Hematopoietic multipotent progenitor cell treated with erythropoietin and hydrocortisone succinate and interleukin-3 and kit ligand, for 17 days (in vitro differentiated cells): Measurements from ENCODE around the gene CYB5R2.
"Not testable (repeated sequence)": the region's sequence is repeated elsewhere in the genome, so short reads cannot be mapped to it uniquely, and the experiment has no call there.

ENCODE experiments used
- DNase-seq: peaks from one replicate; pipeline ENCODE4 v3.0.0-alpha.2; 2015; ENCODE audit warnings: low spot score

CYB5R2 gene

DNA sequence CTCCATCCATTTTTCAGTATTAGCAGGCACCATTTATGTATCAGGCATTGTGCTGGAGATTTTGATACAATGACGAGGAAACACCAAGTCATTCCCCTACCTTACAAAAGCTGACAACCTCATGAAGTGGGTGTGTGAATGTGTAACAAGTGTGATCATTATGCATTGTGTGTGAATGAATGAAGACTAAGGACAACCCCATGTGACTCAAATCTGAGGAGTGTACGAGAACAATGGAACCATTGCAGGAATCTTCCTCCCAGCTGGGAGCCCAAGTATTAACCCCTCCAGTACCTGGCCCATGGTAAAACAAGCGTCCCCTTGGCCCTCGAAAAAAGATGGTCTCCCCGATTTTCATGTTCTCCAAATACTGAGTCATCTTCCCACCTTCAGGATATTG lies 4.4 kb downstream of the CYB5R2 start:
- DNase-seq = no peak

DNA sequence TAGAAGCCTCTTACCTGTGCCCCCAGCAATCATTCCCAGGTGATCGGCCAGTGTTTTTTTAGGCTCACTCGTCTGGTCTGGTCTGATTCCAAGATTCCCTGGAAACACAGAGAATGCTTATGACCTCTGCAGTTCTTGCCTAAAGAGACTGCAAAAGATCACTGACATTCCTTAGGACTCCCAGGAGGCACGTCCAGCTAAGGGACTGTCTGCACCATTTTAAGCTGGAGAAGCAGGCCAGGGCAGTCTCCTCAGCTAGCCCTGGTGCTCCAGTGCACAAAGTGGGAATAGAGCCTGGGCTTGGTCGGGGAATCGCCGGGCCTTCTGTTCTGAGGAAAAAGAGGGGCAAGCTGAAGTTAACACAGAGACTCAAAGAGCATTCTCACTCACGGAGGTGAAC lies 4.8 kb downstream of the CYB5R2 start:
- DNase-seq = no peak

DNA sequence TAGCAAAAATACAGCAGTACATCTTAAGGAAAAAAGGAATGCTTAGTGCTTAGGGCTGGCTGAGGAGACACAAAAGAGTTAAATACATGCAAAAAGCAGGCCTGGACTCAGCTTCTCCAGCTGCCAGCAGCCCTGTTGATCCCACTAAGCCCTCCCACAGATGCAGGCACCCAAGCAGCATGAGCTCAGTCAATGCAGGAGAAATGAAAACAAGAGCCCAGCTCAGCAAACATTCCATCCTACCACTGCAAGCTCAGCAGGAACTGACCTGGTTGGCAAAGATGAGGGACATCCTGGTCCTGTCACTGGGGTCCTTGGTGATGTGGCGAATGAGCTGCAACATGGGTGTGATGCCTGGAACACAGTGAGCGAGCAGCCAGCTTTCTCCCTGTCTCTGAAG lies 5.8 kb downstream of the CYB5R2 start:
- no peak for DNase-seq

DNA sequence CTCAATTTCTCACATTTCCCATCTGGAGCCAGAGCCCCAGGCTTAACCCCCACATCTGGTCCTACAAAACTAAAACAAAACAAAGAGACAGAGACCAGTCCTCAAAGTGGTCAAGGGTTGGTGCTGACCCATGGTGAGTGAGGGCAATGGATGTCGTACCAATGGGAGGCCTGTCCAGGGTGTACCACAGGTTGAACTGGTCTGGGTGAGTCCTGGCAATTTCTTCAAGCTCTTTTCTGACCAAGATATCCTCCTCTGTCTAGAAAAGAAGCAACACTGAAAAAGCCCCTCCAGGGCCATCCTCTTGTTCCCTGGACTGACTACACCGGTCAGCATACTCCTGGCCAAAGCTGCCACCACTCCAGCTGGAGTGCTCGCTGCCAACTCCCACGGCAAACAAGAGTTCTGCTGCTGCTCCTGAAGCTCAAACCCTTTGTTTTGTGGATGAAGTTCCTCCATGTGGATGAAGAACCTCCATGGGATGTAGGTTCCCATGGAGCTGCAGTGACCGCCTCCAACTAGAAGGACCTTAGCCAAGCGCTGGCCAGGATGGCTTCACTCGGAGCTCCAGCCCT lies 6.9 kb downstream of the CYB5R2 start:
- DNase-seq = no peak

DNA sequence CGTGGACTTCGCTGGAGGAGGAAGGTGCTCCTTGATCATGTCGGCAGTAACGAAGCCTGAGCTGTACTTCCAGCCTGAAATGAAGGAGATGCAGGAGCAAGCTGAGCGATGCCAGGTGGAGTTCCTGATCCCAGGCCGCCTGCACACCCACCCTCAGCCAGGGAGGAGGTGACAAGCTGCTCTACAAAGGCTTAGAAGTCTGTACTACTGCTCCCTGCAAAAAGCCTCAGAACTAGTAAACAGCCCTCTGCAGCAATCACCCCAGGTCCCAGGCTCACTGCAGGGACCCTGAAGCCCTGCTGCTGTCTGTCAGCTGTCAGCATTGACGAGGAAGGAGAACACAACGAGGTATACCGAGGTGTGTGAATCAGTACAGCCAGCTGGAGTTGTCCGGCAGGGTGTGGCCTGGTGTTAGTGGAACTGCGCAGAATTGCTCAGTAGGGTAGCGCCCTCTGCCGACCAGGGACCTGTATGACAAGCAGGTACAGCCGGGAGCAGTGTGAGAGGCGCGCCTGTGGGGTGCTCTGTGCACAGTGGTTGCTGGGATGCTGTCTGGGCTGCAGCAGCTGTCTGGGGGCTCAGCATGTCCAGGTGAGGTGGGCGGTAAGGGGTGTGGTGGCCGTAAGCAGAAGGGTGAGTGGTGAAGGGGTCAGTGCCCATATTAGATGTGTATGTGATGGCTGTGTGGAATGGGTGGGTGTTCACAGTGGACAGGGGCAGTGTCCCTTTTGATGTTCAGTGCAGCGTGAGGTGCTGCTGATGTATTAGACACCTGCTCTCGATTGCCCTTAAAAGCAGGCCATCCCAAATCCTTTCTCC lies 7.6 kb downstream of the CYB5R2 start:
- peak; percentile 57 for DNase-seq

DNA sequence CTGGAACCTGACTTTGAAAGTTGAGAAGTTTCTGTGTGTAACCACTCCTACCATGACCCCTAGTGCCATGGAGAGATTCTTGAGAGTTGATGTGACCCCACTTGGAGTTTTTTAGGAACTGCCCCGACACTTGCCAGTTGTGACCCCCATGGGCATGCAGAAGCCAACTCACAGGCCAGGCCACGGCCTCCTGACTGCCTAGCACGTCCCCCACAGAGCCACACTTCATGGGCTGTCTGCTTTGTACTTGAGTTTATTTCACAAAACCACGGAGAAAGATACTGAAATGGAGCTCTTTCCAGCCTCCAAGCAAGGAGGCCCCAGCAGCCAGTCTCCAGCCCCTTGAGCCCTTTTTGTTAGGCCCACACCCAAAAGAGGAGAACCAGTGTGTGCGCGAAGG lies 8.4 kb downstream of the CYB5R2 start:
- DNase-seq = no peak

DNA sequence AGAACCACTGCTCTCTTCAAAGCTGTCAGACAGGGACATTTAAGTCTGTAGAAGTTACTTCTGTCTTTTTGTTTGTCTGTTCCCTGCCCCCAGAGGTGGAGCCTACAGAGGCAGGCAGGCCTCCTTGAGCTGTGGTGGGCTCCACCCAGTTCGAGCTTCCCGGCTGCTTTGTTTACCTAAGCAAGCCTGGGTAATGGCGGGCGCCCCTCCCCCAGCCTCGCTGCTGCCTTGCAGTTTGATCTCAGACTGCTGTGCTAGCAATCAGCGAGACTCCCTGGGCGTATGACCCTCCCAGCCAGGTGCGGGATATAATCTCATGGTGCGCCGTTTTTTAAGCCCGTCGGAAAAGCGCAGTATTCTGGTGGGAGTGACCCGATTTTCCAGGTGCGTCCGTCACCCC lies 9.8 kb downstream of the CYB5R2 start:
- DNase-seq = not testable (repeated sequence)

DNA sequence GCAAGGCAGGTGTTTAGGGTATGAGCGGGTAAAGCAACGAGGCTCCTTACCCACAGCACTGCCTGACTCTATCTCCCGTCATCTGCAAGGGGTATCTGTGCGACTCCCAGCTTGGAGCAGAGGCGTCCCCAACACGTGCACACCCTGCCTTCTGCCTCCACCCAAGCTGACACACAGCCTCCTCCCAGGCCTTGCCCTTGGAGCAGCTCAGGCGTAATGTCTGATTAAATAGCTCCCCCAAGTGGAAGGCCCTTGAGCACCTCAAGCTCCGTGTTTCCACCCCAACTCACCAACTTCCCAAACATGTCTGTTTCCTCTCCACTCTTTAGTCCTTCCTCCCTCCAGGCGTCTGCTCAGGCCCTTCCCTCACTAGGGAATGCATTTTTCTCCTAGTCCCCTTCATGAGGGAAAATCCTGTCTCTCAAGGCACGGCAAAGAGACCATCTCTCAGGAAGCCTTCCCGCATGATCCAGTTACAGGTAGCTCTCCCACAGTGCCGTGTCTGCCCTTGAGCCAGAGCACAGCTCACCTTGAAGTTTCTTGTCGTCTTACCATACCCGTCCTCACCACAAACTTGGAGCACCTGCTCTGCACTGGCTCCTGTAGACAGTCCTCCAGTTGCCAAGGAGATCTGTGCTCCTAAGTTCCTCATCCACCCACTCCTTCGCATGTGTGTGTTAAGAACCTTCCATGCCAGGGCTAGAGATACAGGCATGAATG lies 15.8 kb downstream of the CYB5R2 start:
- peak; percentile 15 for DNase-seq

DNA sequence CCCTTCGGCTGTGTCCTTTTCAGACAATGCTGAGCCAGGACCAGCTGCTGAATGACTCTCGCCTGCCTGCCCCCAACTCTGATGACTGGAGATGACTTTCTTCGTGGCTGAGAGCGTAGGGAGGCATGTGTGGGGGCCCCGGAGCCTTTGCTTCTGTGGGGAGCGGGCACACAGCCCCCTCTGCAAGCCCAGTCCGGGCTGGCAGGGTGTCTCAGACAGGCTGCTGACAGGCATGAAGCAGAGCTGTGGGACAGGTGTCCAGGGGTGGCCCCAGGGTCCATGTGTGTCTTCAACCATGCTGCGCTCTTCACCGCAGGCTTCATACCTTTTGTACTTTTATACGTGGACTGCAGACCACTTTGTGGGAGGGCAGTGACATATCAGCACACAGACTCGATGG lies 16.6 kb downstream of the CYB5R2 start:
- DNase-seq = no peak

DNA sequence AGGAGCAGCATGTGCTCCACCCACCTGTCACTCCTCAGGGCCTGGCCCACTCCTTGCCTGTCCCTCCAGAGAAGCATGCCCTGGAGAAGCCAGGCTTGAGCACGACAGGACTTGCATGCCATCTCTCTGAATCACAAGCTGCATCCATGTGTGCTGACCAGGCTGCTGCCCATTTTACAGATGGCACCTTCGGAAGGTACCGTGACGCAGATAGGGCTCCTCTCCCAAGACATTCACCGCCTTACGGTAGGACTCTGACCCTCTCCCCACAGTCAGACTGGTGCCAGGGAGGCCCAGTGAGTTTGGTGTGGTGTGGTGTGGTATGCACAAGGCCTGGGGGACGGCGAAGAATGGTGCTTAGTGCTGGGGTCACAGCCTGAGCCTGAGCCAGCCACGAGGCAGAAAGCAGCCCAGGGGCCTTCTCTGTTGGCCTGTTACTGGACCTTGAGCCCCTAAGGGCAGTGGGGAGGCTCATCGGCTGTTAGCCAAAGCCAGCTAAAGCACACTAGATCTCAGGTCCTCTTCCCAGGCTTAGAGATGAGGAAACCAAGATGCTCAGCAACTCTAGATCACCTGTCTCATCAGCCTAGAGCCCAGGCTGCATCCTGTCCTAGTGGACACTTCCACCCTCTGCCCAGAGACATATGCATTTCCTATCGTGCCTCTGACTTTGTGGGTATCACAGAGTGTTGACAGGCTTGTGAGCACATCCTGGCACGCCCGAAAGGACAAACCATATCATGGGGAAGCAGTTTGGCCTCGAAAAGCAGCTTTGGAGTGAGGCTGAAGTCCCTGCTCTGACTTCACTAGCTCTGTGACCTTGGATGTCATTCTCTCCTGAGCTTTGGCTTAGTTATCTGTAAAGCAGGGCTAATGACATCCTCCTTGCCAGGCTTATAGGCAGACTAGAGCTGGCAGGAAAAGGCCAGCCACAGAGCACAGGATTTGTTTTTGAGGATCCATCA lies 17.8 kb downstream of the CYB5R2 start:
- DNase-seq = no peak

DNA sequence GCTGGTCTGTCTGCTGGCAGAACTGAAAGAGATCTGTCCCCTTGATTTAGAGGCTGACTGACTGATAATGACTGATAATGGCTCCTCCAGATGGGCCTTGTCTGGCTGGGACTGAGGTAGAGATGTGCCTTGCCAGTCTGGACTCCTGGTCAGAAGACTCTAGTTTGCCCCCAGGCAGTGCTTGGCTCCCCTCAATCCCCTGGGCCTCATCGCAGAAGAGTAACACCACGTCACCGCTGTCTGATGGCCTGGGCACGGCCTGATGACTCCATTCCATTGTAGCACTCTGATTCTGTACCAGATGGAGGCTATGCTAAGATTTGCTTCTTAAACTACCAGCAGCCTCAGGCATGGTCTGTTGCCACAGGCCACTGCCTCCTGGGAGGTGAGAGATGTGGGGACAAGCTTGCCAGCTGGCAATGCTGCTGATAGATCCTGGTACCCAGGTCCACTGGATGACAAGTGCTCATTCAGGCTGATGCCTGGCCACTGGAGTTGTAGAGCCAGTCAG lies 19.1 kb downstream of the CYB5R2 start:
- DNase-seq = no peak

DNA sequence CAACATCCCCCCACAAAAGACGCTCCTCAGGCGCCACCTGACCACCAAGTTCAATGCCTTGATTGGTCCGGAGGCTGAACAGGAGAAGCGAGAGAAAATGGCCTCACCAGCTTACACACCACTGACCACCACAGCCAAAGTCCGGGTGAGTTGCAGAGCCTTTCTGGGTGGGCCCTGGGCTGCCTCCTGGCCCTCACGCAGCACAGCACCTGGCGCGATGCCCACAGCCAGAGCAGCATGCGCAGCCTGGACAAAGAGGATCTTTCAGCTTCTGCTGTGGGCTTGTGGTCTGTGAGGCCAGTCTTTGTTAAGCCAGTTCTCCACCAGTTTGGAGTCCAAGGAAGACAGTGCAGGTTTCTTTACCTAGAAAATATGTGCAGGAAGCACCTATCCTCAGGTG lies 21.6 kb downstream of the CYB5R2 start:
- DNase-seq = no peak

DNA sequence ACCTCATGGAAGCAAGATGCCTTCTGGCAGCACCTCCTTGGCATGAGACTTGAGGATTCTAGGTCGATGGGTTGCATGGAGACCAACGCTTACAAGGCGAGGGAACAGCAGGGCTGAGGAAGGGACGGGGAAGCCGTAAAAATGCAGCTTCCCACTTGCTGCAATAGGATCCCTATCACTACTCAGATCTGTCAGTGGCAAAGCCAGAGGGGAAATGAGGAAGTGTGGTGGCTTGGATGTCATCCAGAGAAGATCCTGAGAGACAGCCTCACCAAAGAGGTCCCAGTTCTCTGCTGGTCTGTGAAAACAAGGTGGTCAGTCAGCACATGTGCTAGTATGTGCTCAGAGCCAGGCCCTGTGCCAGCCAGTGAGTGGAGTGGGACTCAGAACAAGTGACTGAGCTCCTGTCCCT lies 22.2 kb downstream of the CYB5R2 start:
- DNase-seq = no peak

DNA sequence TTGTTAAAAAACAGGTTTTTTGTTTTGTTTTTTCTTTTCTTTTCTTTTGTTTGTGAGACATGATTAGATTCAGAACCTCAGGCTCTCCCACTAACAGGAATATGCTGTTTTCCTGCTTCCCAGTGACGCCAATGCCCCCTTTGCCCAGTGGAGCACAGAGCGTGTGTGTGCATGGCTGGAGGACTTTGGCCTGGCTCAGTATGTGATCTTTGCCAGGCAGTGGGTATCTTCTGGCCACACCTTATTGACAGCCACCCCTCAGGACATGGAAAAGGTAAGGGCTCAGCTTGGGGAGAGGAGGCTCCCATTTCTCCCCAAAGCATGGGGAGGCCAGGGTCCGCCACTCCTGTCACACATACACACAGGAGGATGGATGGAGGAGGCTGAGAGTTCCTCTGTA lies 25.0 kb downstream of the CYB5R2 start:
- no peak for DNase-seq

DNA sequence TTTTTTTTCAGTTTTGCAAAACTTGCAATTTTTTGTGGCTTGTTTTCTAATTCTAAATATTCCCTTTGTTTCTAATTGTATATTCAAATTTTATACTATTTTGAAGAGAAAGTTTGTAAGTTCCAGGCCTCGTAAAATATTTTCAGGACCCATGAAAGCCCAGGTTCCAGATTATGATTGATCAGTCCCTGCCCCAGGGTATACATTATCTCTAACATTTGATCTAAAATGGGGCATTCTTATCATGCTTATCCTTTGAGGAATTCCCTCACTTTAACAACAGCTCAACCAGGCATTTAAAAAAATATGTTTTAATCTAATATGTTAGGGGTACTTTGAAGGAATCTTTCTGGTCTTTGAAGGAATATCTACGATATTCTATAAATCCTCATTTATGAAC lies 26.4 kb downstream of the CYB5R2 start:
- DNase-seq = no peak

DNA sequence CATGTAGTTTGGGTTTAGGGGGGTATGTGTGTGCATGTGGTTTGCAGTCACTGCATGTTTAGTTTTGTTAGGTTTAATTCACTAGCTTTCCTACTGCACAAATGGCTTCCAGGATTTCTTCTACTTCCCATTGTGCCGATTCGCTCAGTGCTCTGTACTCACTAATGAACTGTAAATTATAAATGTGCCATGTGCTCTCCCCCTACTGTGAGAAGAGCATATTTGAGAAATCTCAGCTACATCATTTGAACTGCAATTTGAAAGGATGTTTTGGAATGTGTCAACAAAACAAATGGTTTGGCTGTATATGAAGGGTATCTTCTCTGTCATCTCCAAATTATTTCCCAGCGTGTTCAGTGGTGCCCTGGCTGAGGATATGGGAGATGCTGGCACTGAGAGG lies 28.1 kb downstream of the CYB5R2 start:
- DNase-seq = no peak

DNA sequence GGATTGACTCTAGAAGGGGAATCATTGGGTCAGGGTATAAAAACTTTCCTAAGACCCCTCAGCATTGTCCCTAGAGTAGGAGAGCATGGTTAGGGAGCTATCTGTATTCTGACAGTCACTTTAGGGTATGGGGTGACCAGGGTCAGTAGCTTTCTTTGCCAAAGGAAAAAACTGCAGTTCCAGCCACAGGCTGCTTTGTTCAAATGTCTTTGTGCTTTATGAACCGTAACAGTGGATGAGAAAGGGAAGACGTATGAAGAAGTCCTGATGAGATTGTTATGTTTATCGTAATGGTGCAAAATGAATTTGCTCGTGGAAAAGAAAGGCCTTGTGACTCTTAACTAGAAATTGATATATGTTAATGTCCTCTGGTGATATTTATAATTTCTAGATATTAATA lies 30.0 kb downstream of the CYB5R2 start:
- no peak for DNase-seq

DNA sequence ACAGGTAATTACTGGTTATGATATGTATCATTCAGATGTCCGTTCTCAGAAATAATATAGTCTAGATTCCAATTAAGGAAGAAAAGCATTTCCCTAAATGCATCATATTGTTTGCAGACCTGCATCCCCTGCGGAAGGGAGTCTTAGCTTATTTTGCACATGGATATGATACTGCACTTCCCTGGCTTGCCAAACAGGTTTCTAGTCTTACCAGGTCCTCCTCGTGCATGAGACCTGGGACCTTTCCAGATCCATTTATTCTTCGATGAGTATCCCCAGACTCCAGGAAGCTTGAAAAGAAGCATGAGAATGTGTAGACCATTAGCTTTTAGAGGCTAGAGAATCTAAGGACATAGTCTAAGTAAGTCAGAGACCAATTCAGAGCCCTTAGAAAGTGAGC lies 30.6 kb downstream of the CYB5R2 start:
- no peak for DNase-seq

DNA sequence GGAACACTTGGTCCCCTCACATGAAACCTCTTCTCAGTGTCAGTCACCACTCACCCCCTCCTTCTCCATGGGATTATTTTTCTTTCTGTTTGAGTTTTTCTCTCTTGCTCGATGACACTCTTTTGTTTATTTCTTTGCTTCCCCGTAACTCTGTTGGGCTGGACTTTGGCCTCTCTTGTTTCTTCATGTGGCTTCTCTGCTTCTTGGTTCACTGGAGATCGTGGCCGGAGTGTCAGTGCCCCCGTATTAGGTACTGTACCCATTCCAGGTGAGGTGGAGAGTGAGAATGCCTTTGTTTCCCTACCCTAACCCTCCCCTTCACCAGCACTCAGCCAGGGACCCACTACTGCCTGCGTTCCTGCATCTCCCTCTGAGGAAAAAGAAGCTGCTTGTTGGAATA lies 32.5 kb downstream of the CYB5R2 start:
- no peak for DNase-seq

DNA sequence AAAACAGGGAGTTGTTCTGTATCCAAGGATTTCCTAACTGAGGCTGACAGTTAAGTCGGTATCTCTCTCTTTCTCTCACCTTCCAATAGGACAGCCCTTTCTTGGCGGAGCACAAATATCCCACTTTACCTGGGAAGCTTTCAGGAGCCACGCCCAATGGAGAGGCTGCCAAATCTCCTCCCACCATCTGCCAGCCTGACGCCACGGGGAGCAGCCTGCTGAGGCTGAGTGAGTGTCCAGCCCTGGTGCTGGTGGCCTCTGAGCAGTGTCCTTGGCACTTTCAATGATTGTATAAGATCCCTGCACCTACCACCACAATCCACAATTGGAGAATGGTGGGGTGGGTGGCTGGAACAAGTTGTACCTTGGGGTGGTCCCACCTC lies 33.7 kb downstream of the CYB5R2 start:
- no peak for DNase-seq

DNA sequence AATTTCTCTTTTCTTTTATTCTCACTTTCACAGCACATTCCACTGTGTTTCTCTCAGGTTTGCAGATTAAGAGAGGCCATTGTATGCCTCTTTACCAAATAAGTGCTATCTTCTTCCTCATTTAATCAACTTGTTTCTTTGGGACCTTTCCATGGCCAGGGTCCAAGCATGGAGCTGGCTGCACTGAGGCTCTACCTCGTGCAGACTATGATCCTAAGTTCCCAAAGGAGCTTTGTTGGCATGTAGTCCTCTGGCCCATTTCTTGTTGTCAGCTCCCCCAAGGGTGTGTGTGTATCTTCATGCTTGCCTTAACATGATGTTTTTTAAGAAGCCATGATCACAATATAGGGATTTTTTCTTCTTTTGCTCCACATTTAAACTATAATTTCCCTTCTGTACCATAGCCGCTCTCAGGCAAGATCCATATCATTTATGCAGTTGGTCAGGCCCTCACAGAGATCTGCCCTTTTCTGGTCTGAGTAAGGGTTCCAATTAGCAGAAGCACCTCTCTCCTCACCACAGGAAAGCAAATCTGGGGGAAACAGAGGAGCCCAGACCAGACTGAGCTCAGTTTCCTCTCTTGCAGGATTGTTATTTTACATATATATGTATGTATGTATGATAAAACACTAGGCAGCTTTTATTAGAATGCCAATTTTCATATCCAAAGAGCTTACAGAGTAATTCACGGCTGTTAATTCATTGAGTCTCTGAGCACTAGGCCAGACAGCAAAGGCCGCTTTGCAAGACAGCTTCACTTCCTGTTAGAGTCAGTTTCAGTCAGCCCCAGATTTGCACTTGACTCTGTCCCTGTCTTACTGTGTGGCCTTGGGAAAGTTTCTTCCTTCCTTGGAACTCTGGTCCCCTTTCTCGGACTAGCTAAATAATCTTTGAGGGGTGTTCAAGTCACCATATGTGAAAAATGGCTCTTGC lies 34.3 kb downstream of the CYB5R2 start:
- no peak for DNase-seq
